Liver (tissue), 3 donors: ENCODE data around the gene PACSIN2.

Experiments used
- CTCF ChIP-seq: fragments of 150-350 bp; IDR thresholded peaks from 2 replicates; pipeline ENCODE4 v1.5.1; 2017; ENCODE audit warnings: improper control_type of control experiment, low read depth, low read length; ENCODE audit not compliant: missing input control
- FOXA2 ChIP-seq: IDR thresholded peaks from 2 replicates; pipeline ENCODE4 v1.6.1; 2016; ENCODE audit warnings: antibody characterized with exemption
- TAF1 ChIP-seq: conservative IDR thresholded peaks from 2 replicates; pipeline ENCODE4 v1.6.1; 2016; ENCODE audit warnings: antibody characterized with exemption, mild to moderate bottlenecking
- TF ChIP-seq, protein P1 (sequence below): IDR thresholded peaks from 2 replicates; pipeline ENCODE4 v1.6.1; 2016; ENCODE audit warnings: antibody characterized with exemption, mild to moderate bottlenecking
- donor health status: healthy.
- donor health status: healthy.

DNA sequence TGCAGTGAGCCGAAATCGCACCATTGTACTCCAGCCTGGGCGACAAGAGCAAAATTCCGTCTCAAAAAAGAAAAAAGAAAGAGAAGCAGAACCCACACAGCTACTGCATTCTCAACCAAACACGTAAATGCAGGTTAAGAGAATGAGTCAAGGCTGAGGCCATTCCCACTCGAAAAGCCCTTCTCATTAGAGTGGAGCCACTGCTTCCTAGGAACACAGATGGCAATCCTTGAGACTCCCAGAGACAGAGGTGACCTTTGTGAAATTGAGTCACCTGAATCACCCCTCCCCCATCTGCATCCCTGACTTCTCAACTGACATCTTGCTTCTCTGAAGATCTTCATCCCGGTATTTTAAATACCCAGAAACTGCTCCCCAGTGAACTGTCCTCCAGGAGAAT is 8.2 kb downstream of the PACSIN2 start:
- TF ChIP-seq TAF1: no peak
- TF ChIP-seq, protein P1, sequence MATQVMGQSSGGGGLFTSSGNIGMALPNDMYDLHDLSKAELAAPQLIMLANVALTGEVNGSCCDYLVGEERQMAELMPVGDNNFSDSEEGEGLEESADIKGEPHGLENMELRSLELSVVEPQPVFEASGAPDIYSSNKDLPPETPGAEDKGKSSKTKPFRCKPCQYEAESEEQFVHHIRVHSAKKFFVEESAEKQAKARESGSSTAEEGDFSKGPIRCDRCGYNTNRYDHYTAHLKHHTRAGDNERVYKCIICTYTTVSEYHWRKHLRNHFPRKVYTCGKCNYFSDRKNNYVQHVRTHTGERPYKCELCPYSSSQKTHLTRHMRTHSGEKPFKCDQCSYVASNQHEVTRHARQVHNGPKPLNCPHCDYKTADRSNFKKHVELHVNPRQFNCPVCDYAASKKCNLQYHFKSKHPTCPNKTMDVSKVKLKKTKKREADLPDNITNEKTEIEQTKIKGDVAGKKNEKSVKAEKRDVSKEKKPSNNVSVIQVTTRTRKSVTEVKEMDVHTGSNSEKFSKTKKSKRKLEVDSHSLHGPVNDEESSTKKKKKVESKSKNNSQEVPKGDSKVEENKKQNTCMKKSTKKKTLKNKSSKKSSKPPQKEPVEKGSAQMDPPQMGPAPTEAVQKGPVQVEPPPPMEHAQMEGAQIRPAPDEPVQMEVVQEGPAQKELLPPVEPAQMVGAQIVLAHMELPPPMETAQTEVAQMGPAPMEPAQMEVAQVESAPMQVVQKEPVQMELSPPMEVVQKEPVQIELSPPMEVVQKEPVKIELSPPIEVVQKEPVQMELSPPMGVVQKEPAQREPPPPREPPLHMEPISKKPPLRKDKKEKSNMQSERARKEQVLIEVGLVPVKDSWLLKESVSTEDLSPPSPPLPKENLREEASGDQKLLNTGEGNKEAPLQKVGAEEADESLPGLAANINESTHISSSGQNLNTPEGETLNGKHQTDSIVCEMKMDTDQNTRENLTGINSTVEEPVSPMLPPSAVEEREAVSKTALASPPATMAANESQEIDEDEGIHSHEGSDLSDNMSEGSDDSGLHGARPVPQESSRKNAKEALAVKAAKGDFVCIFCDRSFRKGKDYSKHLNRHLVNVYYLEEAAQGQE: no peak
- TF ChIP-seq CTCF: no peak
- no peak for TF ChIP-seq FOXA2
